ENCODE data around the gene ZNF804A.
"Not testable (repeated sequence)": the region's sequence is repeated elsewhere in the genome, so short reads cannot be mapped to it uniquely, and the experiment has no call there.

The ZNF804A gene

DNA sequence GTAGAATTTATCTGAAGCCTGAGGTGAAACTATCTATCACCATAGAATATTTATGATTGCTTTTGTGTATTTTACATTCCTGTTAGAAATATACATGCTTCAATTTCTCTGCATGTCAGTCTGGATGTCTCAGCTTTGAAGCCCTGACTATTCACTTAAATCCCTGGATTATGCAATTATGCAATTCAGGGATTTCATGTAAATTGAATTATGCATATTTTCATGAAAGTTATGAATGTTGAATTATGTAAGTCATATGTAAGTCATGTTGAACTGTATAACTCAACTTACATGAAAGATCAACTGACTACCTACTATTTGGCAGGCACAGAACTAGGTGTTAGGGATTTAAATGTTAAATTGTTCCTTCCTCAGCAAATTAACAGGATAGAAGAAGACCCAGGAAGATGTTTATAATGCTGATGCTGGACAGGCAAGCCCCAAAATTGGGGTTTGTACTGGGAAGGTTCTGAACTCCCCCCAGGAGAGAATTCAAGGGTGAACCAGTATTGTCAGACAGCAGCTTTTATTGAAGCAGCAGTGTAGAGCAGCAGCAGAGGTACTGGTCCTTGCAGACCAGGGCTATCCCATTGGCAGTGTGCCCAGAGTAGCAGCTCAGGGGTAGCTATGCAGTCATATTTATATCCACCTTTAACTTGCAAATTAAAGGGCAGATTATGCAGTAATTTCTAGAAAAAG is 236.5 kb downstream of the ZNF804A start:
- DNase-seq (ENCODE audit: low spot score) = no peak

DNA sequence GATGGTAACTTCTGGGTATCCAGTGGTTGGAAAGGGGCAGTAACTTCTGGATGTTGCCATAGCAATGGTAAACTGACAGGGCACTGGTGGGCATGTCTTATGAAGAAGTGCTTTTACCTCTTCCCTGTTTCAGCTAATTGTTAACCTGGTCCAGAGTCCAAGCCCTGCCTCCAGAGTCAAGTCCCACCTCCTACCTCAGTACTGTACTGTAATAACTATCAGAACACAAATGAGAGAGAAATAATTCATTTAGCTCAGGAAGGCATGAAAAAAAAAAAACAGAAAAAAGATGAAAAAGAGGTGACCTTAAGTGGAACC is 237.0 kb downstream of the ZNF804A start:
- DNase-seq (ENCODE audit: low spot score) = no peak

DNA sequence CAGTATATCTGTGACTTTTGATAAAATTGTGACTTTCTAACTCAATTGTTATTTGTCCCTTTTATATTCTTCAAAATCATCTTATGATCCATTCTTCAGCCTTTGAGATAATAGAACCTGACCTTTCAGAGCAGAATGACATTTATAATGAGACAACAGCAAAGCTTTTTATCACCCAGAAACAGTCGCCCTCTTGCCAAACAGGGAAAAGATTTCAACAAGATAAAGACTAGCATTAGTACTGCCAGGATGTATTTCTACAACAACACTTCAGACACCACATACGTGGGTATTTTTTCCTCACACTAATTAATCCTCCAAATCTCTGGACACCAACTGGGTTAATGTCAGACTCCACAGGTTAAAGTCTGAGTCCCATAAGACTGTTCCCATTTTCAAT is 249.0 kb downstream of the ZNF804A start:
- DNase-seq (ENCODE audit: low spot score) = no peak

DNA sequence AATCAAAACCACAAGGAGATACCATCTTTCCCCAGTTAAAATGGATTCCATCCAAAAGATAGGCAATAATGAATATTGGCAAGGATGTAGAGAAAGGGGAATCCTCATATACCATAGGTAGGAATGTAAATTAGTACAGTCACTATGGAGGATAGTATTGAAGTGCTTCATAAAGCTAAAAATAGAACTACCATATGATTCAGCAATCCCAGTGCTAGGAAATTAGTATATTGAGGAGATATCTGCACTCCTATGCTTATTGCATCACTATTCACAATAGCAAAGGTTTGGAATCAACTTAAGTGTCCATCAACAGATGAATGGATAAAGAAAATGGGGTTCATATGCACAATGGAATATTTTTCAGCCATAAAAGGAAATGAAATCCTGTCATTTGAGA is 251.2 kb downstream of the ZNF804A start:
- no peak for DNase-seq (ENCODE audit: low spot score)

DNA sequence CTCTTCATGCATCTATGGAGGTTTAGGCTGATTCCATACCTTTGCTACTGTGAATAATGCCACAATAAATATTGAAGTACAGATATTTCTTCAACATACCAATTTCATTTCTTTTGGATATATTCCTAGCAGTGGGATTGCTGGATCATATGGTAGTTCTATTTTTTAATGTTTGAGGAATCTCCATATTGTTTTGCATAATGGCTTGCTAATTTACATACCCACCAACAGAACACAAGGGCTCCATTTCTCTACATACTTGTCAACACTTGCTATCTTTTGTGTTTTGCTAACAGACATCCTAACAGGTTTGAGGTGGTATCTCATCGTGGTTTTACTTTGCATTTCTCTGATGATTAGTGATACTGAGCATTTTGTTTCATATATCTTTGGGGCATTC is 253.2 kb downstream of the ZNF804A start:
- no peak for DNase-seq (ENCODE audit: low spot score)

DNA sequence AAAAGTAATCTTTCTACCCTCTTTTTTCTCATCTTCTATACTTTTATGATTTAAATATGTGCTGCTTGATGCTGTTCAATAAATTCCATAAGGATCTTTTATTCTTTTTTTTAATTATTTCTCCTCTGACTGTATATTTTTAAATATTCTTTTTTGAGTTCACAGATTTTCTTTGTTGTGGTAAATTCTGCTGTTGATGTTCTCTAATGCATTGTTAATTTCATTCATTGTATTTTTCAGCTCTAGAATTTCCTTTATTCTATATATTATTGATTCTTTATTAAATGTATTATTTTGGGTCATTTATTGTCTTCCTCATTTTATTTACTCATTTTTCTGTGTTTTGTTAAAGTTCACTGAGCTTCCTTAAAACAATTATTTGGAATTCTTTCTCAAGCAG is 260.9 kb downstream of the ZNF804A start:
- DNase-seq (ENCODE audit: low spot score) = no peak

DNA sequence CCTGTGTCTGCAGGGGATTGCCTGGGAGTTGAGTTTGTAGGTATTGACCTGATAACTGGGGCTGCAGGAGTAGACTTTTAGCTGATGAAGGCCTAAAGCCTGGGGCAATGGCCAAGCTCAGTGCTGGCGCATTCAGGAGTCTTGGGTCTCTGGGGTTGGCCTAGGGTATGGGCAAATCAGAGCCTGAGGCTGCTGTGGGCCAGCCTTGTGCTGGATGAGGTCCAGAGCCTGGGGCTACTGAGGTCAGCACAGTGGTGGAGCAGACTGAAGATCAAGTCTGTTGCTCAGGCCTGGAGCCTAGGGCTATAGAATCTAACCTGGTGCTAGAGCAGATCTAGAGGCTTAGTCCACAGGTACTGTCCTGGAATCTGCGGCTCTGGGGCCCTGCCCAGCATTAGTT is 262.4 kb downstream of the ZNF804A start:
- no peak for DNase-seq (ENCODE audit: low spot score)

DNA sequence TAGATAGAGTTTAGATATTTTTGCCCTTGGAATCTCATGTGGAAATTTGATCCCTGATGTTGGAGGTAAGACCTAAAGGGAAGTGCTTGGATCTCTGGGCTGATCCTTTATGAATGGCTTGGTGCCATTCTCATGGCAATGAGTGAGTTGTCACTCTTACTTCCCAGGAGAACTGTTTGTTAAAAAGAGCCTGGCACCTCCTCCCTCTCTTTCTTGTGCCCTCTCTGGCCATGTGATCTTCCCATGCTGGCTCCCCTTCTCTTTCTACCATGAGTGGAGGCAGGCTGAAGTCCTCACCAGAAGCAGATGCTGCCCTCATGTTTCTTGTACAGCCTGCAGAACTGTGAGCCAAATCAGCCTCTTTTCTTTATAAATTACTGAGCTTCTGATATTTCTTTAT is 276.9 kb downstream of the ZNF804A start:
- no peak for DNase-seq (ENCODE audit: low spot score)

DNA sequence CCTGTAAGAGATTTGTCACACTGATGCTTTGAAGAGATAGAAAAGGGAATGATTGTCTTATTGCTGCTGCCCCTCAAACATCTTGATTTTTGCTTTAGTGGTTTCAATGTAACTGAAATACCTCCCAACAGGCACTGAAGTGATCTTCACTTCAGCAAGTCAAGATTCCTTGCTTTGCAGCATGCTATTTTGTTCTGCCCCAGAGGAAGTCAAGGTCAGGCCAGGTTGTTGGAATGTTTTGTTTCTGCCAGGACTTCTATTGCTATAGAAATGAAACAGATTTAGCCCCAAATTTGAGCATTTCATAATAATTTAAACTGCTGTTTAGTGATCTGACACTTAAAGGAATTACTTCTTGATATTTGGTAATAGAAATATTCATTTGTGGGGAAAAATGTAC is 277.6 kb downstream of the ZNF804A start:
- DNase-seq (ENCODE audit: low spot score) = no peak

DNA sequence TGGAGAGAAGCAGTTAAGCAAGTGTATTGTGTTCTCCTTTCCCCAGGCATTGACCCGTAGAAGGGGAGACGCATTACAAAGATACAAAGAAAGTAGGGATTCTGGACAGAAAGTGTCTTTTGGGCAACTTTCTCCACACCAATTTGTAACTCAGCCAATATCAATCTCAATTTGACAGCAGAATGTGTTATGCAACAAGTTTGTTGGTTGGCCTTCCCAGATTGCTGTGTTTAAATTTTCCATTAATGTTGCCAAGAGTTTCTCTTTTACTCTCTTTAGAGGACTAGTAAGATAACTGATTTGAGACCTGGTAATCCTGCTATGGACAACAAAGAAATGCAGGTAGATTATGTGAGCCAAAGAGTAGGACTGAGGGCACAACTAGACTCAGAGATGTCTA is 279.6 kb downstream of the ZNF804A start:
- no peak for DNase-seq (ENCODE audit: low spot score)

DNA sequence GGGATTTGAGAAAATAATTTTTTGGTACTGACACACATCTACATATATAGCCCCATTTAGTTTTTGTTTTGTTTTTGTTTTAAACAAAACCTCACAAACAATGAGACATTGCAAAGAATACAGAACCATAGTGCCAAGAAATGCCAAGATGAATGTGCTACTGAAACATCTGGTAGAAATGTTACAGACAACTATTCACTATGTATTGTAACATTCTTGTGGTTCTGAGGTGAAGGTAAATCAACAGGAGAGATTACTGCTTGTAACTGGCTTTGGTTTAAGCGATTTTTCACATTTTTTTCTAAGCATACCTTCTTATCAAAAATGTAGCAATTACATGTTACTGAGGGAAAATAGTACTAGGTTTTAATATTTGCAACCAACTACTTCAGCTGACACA is 281.3 kb downstream of the ZNF804A start:
- DNase-seq (ENCODE audit: low spot score) = no peak

DNA sequence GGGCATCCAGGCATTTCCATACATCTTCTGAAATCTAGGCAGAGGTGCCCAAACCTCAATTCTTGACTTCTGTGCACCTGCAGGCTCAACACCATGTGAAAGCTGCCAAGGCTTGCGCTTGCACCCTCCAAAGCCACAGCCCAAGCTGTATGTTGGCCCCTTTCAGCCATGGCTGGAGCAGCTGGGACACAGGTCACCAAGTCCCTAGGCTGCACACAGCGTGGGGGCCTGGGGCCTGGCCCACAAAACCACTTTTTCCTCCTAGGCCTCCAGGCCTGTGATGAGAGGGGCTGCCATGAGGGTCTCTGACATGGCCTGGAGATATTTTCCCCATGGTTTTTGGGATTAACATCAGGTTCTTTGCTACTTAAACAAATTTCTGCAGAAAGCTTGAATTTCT is 288.3 kb downstream of the ZNF804A start:
- DNase-seq (ENCODE audit: low spot score) = not testable (repeated sequence)

DNA sequence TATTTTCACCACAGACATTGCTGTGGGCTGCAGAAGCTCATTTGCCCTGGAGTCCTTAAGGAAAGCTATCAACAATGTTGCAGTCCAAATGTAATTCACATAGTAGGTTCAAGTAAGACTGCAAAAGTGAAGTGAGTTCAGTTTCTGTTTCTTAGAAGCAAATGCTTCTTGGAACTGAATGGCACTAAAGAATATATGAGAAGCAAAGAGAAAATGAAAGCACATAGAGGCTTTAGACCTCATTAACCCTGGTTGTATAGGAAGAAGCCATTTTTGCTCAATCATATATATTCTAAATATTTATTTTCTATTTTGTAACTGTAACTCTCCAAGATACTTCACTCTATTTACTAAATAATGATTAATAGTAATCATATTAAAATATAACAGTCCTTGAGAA is 292.0 kb downstream of the ZNF804A start:
- DNase-seq (ENCODE audit: low spot score) = no peak

DNA sequence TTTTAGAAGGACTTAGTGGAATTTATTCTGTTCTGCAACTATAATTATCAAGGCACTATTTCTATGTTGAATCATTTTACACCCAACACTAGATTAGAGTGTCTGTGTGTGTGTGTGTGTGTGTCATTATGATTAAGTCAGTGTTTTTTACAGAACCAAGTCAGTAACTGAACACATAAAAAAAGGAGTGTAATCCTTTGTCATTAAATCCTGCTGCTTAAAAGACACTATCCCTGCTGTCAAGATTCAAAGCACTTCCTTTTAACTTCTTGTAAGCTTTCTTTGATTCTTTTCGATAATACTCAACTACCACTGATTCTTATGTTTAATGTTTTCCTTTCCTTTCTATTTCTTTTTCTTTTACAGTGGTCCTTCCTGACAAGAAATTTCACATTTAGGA is 306.7 kb downstream of the ZNF804A start:
- no peak for DNase-seq (ENCODE audit: low spot score)

DNA sequence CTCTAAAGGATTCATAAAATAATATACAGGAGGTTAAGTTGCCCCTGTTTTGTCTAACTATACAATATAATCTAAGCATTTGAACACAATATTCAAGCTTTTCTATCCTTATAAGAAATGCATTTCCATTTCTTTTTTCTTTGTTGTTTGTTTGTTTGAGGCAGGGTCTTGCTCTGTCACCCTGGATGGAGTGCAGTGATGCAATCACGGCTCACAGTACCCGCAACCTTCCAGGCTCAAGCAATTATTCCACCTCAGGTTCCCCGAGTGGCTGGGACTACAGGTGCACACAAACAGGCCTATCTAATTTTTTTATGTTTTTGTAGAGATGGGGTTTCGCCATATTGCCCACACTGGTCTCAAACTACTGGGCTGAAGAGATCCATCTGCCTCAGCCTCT is 307.8 kb downstream of the ZNF804A start:
- DNase-seq (ENCODE audit: low spot score) = no peak

DNA sequence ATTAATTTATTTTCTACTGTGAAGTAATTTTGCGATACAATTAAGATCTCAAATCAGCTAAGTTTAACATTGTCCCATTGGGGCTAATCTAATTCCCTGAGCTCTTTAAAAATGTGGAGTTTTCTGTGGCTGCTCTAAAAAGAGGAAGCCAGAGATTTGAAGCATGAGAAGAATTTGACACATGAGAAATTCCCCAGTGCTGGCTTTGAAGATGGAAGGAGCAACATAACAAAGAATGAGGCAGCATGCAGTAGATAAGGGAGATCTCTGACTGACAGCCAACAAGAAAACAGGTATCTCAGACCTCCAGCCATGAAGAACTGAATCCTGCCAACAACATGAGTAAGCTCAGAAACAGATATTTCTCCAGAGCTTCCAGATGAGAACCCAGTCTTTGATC is 308.4 kb downstream of the ZNF804A start:
- no peak for DNase-seq (ENCODE audit: low spot score)

DNA sequence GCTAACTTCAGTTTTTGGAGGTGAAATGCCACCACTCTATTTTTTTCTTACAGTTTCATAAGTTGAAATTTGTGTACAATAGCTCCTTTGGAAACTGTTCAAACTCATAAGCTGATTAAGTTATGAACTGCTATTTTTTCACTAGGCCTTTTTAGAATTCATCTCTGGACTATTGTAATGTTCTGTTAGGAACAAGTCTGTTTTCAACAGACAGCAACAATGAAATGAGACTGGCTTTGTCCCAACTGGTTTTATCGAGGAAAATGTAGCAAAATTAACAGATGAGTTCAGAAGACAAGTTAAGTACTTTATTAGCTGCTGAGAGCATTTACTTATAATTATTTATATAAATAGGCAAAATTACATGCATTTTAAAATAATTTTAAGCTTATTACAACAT is 310.6 kb downstream of the ZNF804A start:
- no peak for DNase-seq (ENCODE audit: low spot score)

DNA sequence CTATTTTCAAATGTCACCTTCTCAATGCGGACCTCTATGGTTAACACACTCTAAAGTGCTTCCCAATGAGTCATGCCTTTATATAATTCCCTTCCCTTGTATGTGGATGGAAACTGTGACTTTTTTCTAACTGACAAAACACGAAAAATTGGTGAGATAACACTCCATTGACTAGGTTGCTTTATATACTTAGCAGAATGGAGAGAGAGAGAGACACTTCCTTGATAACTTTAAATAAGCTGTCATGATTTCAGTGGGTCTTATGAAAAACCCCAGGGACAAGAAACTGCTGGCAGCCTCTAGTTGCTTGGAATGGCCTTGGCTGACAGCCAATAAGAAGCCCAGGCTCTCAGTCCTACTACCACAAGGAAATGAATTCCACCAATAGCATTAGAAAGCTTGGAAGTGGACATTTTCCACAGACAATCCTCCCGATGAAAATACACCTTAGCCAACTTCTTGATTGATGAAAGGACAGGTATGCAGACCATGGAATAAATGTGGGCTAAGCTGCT is 322.2 kb downstream of the ZNF804A start:
- DNase-seq (ENCODE audit: low spot score) = no peak

DNA sequence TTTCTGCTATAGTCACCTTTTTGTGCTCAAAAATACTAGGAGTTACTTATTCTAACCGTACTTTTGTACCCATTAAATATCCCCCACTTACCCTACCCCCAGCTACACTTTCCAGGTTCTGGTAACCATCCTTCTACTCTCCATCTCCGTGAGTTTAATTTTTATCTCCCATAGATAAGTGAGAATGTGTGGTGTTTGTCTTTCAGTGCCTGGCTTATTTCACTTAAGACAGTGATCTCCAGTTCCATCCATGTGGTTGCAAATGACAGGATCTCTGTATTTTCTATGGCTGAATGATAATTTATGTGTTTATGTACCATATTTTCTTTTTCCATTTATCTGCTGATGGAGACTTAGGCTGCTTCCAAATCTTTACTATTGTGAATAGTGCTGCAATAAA is 323.3 kb downstream of the ZNF804A start:
- DNase-seq (ENCODE audit: low spot score) = no peak

DNA sequence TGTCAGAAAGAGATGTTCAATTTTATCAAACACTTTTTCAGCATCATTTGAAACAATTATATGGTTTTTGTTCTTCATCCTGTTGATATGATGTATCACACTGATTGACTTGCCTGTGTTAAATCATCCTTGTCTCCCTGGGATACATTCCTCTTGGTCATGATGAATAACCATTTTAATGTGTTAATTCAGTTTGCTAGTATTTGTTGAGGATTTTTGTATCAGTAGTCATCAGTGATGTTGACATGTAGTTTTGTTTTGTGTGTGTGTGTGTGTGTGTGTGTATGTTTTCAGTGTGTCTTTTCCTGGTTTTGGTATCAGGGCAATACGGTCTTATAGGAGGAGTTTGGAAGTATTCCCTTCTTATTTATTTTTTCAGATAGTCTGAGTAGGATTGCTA is 325.4 kb downstream of the ZNF804A start:
- DNase-seq (ENCODE audit: low spot score) = no peak

DNA sequence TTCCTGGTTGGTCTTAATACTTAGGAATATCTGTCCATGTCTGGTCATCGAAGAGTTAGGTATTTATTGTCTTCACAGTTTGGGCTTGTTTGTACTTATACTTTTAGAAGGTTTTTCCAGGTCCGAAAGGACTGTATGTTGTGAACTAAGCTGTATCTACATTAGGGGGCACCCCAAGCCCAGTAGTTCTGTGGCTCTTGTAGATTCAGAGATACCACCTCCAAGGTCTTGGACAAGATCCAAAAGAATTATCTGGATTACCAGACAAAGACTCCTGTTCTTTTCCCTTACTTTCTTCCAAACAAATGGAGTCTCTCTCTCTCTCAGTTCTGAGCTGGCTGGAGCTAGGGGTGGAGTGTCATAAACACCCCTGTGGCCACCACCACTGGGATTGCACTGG is 328.7 kb downstream of the ZNF804A start:
- DNase-seq (ENCODE audit: low spot score) = no peak

DNA sequence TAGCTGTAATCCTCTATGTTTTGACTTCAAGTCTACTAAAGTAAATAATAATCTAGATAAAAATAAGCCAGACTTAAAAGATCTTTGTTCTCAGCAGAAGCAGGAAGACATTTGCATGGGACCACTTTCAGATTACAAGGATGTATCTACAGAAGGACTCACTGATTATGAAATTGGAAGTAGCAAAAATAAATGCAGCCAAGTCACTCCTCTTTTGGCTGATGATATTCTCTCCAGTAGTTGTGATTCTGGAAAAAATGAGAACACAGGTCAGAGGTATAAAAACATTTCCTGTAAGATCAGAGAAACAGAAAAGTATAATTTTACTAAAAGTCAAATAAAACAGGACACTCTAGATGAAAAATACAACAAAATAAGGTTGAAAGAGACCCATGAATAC is 338.4 kb downstream of the ZNF804A start:
- DNase-seq (ENCODE audit: low spot score) = no peak

DNA sequence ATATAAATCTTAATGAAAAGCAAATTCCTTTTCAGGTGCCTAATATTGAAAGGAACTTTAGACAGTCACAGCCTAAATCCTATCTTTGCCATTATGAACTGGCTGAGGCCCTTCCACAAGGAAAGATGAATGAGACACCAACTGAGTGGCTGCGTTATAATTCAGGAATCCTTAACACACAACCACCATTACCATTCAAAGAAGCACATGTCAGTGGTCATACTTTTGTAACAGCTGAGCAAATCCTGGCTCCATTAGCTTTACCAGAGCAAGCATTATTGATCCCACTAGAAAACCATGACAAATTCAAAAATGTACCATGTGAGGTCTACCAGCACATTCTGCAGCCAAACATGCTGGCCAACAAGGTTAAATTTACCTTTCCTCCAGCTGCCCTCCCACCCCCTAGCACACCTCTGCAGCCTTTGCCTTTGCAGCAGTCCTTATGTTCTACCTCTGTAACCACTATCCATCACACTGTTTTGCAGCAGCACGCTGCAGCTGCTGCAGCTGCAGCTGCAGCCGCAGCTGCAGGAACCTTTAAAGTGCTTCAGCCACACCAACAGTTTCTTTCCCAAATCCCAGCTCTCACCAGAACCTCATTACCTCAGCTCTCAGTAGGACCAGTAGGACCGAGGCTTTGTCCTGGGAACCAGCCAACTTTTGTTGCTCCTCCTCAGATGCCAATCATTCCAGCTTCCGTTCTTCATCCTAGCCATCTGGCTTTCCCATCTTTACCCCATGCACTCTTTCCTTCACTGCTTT is 340.1 kb downstream of the ZNF804A start:
- DNase-seq (ENCODE audit: low spot score) = no peak

DNA sequence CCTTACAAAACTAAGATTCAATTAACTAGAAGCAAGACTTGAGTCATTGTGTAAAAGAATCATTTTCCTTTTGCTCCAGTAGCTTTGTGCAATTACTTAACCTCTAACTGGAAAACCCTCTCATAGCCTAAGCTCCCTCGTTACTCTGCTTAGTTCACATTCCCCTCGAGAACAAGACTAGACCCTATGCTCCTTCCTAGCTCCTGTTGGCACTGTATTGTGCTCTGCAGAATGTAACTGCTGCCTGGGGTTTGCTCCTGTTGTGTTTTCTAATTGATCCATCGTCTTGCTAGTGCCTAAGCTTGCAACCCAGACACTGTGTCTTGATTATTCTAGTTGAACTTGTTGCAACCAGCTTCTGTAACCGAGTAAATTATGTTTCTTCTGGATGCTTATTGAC is 347.0 kb downstream of the ZNF804A start:
- DNase-seq (ENCODE audit: low spot score) = no peak
